KMS-11 (cell line): ENCODE measurements around the gene ZNF618.

Experiments
- H2AFZ ChIP-seq: fragments of 200-600 bp; sonication (generic); 2 replicates; pipeline ENCODE4 v1.6.1; 2016; ENCODE audit warnings: antibody characterized with exemption, mixed run types, low read depth
- H3K27ac ChIP-seq: fragments of 200-600 bp; sonication (generic); 2 replicates; pipeline ENCODE4 v1.6.1; 2016; ENCODE audit warnings: mild to moderate bottlenecking, mixed run types
- H3K27me3 ChIP-seq: fragments of 200-600 bp; sonication (generic); 2 replicates; pipeline ENCODE4 v1.6.1; 2017; ENCODE audit warnings: mild to moderate bottlenecking, low read depth, mixed run types, moderate library complexity; ENCODE audit not compliant: insufficient read depth
- H3K36me3 ChIP-seq: fragments of 200-600 bp; sonication (generic); 2 replicates; pipeline ENCODE4 v1.6.1; 2017; ENCODE audit warnings: mild to moderate bottlenecking, mixed run types; ENCODE audit not compliant: insufficient read depth
- H3K4me1 ChIP-seq: fragments of 200-600 bp; sonication (generic); 2 replicates; pipeline ENCODE4 v1.6.1; 2016; ENCODE audit warnings: mild to moderate bottlenecking, low read depth, mixed run types; ENCODE audit not compliant: poor library complexity, severe bottlenecking
- H3K4me2 ChIP-seq: fragments of 200-600 bp; sonication (generic); 2 replicates; pipeline ENCODE4 v1.7.0; 2016; ENCODE audit warnings: mild to moderate bottlenecking, mixed run types
- H3K4me3 ChIP-seq: fragments of 200-600 bp; sonication (generic); IDR thresholded peaks from 2 replicates; pipeline ENCODE4 v1.6.1; 2017; ENCODE audit warnings: low read depth, low read length, mixed read lengths; ENCODE audit not compliant: insufficient read depth
- H3K79me2 ChIP-seq: fragments of 200-600 bp; sonication (generic); 2 replicates; pipeline ENCODE4 v1.6.1; 2016; ENCODE audit warnings: low read depth, mixed run types; ENCODE audit not compliant: insufficient read depth
- H3K9ac ChIP-seq: fragments of 200-600 bp; sonication (generic); 2 replicates; pipeline ENCODE4 v1.6.1; 2016; ENCODE audit warnings: mild to moderate bottlenecking, mixed run types
- H4K20me1 ChIP-seq: fragments of 200-600 bp; sonication (generic); 2 replicates; pipeline ENCODE4 v1.6.1; 2016; ENCODE audit warnings: mild to moderate bottlenecking, mixed run types; ENCODE audit not compliant: insufficient read depth
- CTCF ChIP-seq: fragments of 200-600 bp; sonication (generic); conservative IDR thresholded peaks from 2 replicates; pipeline ENCODE4 v1.6.1; 2017; ENCODE audit warnings: low read depth, mild to moderate bottlenecking, antibody characterized with exemption, low read length, moderate library complexity, mixed read lengths

ZNF618 gene

GRCh38 chr9:114071197-114071795, 195.2 kb downstream of the ZNF618 start:
- no peak overlapping the region for H3K9ac ChIP-seq
- no peak overlapping the region for H2AFZ ChIP-seq
- no peaks in the 10 kb centered on the region for H3K36me3 ChIP-seq
- no peak overlapping the region for H3K4me3 ChIP-seq
- H3K27me3 ChIP-seq = no peaks in the 10 kb centered on the region
- no peak for TF ChIP-seq CTCF
- H4K20me1 ChIP-seq = no peaks in the 10 kb centered on the region
- H3K79me2 ChIP-seq = no peaks in the 10 kb centered on the region
- no peak overlapping the region for H3K27ac ChIP-seq
- H3K4me2 ChIP-seq = no peak overlapping the region
- H3K4me1 ChIP-seq = no peaks in the 10 kb centered on the region

GRCh38 chr9:114072184-114073140, 196.4 kb downstream of the ZNF618 start:
- no peaks in the 10 kb centered on the region for H3K36me3 ChIP-seq
- H3K4me3 ChIP-seq = no peak overlapping the region
- no peak for TF ChIP-seq CTCF
- no peaks in the 10 kb centered on the region for H4K20me1 ChIP-seq
- no peaks in the 10 kb centered on the region for H3K4me1 ChIP-seq
- no peaks in the 10 kb centered on the region for H3K27me3 ChIP-seq
- no peak overlapping the region for H2AFZ ChIP-seq
- H3K9ac ChIP-seq = no peak overlapping the region
- no peak overlapping the region for H3K4me2 ChIP-seq
- H3K27ac ChIP-seq = no peak overlapping the region
- no peaks in the 10 kb centered on the region for H3K79me2 ChIP-seq

- Histone ChIP-seq H3K9ac (no peak overlapping the region), H3K4me3 (no peak overlapping the region), H3K4me2 (no peak overlapping the region), H3K4me1 (no peaks in the 10 kb centered on the region), H3K27ac (no peak overlapping the region), H3K27me3 (no peaks in the 10 kb centered on the region), H2AFZ (no peak overlapping the region), H3K79me2 (no peaks in the 10 kb centered on the region), H4K20me1 (no peaks in the 10 kb centered on the region), H3K36me3 (no peaks in the 10 kb centered on the region)
- no peak for TF ChIP-seq CTCF
Observed at GRCh38 chr9:114075602-114076001, 199.5 kb downstream of the ZNF618 start.

- no peak overlapping the region for H3K9ac ChIP-seq
- no peak overlapping the region for H3K27ac ChIP-seq
- H3K36me3 ChIP-seq = no peaks in the 10 kb centered on the region
Observed at GRCh38 chr9:114076237-114077161, 200.4 kb downstream of the ZNF618 start.

More at GRCh38 chr9:114076237-114077161, 200.4 kb downstream of the ZNF618 start:
- H3K4me3 ChIP-seq = no peak overlapping the region
- no peaks in the 10 kb centered on the region for H3K27me3 ChIP-seq
- no peaks in the 10 kb centered on the region for H3K79me2 ChIP-seq
- H3K4me2 ChIP-seq = no peak overlapping the region
- no peak overlapping the region for H2AFZ ChIP-seq
- no peaks in the 10 kb centered on the region for H4K20me1 ChIP-seq
- TF ChIP-seq CTCF = no peak
- H3K4me1 ChIP-seq = no peaks in the 10 kb centered on the region
